ENCODE data around the gene LDLRAD3.

Gene LDLRAD3

DNA sequence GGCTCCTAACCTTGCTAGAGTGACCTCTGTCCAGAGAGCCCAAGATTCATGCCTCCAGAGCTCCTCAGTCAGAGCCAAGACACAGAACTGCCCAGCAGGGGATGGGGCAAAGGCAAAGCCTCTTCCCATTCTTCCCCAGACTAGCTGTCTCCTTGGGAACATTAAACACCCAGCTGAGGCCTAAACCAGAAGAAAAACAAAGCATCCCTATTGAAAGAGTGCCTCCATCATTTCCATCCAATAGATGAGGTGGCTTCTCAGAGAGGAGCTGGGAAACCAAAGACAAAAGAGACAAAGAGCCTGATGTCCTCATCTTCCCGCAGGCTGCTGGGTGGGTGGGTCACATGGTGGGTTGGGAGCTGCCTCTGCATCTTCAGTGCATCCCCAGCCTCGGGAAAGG lies 308.0 kb downstream of the LDLRAD3 start:
- DNase-seq: no peak

DNA sequence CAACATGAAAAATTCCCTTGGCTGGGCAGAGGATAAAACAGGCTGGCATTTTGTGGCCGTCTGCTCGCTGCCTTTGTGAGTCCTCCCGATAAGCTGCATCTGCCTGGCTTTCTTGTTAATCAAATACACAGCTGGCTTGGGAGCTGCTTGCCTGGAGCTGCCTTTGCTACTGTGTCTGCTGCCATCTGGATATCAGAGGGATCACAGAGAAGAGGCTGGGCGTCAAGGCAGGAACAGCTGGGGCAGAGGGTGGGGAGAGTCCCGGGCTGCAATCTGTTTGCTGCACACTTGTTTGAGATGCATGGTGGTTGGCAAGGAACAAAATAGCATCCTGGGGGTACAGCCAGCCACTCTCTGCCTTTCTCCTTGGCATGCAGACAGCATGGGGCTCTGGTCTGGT lies 309.4 kb downstream of the LDLRAD3 start:
- DNase-seq: no peak

DNA sequence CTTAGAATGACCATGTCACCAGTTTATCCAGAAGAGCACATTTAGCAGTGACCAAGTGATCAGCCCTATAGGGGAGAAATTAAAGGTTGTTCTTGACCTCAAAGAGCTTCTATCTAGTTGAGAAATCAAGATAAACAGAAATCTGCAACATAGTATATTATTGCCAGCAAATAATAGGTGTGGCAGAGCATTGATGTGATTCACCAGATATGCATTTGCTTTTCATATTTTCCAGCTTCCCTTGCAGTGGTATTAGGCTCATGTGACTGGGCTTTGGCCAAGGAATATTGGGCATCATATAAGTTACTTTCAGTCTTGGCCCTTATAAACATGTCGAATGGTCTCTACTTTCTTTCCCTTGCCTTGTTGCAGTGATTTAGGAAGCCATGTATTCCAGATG lies 310.9 kb downstream of the LDLRAD3 start:
- DNase-seq: no peak

DNA sequence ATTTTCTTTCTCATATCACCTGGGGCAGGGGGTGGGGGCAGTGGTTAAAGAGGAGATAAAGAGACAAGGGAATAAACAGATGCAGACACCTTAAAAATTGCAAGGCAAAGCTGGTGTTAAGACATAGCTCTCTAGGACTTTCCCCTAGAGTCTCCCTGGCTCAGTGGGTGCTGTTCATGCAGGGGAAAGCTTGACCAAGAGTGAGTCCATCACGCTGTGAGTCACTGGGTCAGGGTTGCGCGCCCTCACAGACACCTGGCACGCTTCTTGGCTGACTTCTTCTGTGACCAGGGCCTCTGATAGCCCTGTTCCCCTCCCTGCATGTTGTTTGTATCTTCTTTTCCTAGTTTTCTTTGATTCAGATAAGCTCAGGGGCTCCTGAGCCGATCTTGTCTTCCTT lies 313.5 kb downstream of the LDLRAD3 start:
- DNase-seq: no peak

DNA sequence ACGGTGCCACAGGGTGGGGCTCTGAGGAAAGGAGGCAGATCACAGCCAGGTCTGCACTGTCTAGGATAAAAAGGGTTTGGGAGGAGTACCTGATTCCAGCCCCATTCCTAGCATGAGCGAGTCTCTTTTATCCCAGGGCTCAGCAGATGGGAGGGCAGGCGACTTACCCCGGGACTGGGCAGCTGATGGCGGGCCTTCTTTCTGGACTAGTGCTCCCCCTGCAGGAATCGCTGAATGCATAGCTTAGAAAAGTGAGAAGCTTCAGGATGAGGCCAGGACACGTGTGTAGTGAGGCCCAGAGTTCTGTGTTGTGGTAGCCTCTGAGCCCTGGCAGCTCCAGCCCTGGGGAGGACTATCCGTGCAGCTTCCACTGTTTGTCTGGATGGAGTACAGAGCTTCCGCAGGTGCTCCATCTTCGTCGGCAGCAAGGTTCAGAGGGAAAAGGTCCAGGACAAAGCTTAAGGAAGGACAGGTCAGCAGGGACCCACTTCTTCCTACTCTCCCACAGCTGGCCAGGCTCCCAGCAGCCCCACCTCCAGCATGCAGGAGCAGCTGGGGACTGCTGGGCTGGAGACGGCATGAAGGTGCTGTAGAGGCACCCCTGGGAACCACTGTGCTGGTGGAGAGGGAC lies 315.0 kb downstream of the LDLRAD3 start:
- DNase-seq: no peak

DNA sequence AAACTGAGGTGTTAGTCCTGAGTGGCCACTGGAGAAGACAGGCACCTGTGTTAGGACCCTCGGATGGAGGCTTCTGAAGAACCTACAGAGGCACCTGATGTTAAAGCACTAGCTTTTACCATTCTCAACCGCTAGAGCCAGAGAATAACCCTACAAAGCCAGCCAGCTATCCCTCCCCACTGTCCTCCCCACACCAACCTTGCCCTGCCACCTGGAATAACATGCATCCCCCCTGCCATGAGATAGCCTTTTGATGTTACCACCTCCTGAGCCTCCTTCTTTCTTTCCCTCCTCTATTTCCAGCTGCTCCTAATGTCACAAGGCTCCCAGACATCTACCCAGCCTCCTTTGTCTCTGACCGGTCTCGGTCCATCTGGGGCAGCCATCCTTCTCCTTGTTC lies 317.2 kb downstream of the LDLRAD3 start:
- no peak for DNase-seq

DNA sequence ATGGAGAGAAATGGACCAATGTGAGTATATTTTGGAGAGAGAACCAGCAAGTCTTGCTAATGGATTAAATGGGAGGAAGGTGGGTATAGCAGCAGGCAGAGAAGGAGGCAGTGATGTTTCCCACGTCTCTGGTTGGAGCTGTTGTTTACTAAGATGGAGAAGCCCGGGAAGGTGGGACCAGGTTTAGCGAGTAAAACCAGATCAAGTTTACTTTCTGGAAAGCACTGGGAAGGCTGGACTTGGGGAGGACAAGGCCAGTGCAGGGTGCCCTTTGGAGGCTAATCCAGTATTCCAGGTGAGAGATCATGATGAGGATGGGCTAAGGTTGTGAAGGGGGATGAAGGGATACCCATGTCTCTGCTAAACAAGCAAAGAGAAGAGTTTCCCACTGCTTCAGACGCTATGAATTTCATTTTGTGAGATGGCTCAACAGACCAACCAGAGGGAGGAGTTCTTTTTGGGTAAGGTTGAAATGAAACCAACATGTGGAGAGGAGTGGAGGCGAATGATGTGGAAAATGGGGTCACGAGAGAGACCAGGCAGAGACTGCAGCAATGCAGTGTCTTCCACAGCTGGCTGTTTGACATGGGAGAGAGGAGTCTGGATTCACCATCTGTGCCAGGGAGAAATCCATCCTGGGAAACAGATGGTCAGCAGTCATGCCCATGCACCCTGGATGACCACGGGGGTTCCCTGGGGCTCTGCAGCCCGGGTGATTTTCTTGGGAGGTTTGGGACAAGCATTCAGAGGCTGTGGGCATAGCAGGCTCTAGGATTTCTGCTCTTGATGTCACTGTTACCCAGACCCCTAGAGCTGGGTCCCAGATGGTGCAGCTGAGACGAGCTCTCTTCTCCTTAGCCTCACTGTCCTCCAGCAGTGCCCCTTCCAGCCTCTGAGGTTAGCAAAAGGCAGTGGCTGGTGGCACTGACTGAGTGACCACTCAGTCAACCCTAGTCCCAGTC lies 320.4 kb downstream of the LDLRAD3 start:
- no peak for DNase-seq

DNA sequence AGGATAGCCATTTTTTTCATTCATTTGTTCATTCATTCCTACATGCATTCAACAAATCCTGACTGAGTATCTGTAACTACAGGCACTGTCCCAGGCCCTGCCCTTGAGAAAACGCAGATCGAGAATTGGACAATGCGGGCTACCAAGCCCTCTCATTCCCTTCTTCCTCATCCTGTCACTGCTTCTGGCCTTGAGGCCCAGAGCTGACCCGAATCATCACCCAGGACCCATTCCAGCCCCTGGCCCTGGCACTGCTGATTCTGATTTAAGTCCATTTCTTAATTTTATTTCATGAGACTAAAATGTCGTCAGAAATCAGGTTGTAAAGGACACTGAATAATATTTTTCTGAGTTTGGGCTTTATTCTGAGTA lies 321.1 kb downstream of the LDLRAD3 start:
- no peak for DNase-seq

DNA sequence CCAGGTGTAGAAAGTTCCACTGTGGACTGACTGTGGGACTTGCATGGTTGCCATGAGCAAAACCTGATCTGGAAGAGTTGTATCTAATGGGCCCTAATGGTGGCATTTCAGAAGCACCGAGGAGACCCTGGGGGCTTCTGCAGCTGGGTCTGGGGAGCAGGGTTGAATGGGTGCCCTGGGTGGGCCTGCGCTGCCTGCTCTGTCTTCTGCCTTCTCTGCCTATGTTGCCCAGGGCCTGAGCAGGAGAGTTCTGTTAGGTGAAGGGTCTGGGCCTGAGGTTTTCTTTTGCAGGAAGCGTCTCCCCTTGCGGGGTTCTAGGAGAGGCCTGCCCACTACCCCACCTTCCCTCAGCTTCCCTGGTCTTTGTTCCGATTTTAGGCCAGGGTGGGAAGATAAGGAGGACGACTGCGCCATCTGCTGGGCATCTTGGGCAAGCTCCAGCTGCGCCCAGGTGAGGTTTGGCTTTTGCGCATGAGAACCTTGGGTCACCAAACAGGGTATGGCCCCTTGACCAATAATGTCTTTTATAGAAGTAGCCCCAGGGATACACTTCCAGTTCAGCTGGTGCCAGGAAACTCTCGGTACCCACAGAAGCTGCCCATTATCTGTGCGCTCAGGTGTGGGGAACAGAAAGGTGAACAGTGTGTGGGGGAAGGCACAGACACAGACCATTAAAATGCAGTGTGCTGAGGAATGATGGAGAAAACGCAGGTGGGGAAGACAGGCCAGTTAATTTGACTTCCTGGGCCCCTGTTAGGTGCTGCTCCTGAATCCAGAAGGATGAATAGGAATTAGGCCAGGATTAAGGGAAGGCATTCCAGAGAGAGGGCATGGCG lies 322.1 kb downstream of the LDLRAD3 start:
- DNase-seq: no peak

DNA sequence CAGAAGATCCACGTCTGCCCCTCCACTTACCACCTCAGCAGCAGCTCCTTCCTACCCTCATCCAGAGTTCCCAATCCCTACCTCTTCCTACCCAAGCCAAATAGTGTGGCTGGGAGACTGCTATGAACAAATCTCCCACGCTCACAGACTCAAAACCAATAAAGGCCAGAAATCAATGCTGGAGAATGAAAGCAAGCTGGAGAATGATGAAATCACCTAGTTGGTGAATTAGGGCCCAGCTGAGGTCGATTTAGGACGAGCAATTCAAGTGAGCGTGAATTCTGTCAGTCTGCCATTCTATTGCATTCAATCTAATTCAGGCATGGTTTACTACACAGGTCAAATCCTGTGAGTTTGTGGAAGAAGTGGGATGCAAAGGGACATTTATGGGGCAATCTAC lies 322.9 kb downstream of the LDLRAD3 start:
- no peak for DNase-seq

DNA sequence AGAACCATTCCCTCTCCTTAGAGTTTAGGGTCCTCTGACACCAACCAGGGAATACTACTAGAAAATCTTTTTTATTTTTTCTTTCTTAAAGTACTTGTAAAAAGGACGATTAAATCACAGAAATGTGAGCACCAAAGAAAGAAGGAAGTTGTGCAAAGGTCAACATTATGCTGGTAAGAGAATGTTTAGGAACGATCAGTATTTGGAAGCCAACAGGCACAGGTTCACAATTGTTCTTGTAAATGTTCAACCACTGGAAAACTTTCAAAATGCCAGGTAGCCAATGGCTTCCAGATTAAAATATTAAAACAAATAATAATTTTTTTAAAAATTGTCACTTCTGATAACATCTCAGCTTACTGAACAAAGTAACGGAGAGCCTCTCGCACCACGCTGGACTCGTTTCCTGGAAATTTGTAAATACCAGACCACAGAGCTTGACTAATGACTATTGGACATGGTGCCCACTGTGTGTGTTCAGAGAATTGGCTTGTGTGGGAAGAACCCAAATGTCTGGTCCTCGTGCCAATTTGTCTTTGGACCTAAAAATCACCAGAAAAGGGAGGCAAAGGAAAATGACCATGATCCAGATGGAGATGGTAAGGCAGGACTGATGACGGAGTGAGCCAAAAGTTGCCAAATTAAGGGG lies 324.6 kb downstream of the LDLRAD3 start:
- DNase-seq: no peak

DNA sequence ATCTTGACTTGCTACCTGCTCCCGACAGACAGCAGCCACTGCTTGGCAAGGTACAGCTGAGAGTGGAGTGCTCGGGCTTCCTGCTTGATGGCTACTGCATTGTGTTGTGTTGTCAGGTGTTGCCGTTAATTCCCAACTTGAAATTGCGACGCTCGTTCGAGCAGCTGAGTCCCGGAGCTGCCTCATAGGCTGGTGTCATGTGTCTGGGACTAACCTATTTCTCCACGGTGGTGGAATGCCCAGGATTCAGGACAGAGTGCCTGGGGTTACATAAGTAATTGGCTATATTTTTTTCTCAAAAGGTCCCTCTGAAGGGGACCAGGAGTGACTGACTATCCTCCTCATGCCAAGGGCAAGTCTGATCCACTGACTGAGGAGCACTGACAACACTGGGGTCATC lies 326.8 kb downstream of the LDLRAD3 start:
- no peak for DNase-seq

DNA sequence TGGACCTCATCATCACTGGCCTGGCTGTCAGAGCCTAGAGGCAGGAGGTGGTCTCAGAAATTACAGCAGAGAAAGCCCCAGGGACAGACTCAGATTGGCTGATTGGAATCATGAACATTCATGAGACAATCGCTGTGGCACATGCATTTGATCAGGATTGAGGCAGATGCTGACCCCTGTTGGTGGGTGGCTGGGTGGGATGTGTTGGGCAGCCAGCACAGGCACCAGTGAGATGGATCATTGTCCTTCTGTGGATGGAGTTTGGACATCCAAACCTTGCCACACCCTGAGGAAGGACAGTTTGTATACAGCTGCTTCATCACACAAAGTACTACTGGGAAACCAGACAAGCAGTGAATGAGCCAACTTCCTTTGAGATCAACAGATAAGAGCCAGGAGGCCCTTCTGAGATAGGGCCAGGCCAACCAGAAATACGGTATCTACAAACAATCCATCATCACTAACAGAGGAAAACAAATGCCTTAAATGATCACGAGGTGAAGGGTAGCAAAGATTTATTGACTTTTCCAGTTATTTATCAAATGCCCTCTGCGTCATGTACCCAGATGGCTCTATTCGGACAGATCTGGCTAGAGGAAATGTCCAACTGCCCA lies 328.0 kb downstream of the LDLRAD3 start:
- DNase-seq: no peak

DNA sequence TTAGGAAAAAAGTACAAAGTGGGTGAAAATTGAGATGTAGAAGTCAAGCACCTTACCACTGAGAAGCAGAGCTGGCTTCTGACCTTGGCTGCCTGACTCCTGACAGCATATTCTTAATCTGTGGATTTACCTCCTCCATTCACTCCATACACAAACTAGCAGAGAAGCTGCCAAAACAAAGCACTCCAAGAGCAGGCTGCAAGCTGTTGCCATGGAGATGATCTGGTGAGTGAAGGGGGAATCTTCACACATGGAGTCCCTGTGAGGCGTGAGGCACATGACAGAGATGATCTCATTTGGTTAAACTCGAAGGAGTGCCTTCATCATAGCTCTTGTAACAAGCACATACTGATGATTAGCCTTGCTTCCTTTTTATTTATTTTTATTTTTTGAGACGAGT lies 329.2 kb downstream of the LDLRAD3 start:
- no peak for DNase-seq

DNA sequence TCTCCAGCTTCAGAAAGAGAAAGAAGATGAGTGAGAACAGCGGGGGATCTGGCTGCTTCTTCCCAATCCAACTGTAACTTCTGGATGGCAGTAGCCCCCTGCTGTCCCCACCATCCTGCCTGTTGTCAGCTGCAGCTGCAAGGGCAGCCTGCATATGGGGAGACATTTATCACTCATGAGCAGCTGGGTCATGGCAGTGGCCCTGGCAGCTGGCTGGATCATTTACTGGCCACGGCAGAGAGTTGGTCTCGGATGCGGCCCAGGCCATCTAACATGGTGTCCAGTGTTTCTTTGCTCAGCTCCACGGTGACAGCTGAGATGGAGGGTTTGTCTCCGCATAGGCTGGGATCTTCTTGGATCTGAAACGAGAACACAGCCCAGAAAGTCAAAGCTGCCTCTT lies 330.6 kb downstream of the LDLRAD3 start:
- DNase-seq: no peak

DNA sequence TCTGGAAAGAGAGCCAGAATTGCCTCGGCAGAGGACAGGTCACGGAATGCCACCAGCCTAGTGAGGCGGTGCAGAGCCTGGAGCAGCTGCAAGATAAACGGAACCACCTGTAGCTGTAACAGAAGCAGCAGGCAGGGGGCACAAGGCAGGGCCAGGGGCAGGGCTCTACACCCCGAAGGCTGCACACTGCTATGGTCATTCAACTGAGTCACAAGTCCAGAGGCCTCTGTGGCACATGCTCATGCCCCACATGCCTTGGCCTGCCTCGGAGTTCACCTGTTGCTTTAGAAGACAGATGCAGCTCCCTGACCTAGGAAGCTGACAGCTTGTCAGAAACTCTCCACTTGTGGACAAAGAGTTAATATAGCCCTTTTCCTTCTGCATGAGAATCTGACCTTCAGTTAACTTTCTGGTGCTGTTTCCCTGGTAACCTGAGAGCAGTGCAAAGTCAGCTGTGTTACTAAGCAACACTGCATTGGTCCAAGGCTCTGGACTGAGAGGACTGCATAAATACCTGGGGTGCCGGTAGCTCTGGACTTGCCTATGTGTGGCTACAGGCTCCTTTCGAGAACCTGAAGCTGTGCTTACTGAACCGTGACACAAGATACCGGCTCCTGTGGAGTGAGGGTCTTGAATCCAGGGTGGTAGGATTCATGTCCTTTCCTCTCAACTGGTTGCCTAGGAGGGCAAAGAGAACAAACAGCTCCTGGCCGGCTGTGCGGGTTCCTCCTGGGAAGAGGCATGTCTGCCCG lies 334.8 kb downstream of the LDLRAD3 start:
- no peak for DNase-seq

DNA sequence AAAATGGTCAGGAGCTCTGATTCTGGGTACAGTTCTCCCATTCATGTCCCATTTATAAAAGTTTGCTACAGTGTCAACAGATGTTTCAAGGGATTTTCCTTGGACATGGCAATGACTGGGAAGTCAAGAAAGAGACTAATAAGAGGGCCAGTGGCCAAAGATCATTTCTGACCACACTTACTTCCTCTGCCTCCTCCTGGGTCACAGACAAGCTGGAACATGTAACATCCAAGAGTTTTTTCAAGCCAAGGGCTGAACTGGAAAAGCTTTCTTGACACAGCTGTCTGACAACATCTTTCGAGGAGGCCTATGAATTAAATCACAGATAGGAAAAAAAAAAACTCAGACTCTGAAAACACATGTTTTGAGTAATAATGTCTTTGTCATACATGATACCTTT lies 336.7 kb downstream of the LDLRAD3 start:
- no peak for DNase-seq

Measured in activated gamma-delta T cell (primary cell).